ENCODE measurements around the gene GRIA1.

Gene GRIA1

GRCh38 chr5:153632748-153633290, 142.3 kb downstream of the GRIA1 start:
- TF ChIP-seq CTCF (IDR thresholded peaks at IDR 0.05; ENCODE audit: low read depth, low read length): no peak
- DNase-seq (ENCODE audit: low read depth in 2 of 2): peak in 1 of 2 donors; percentile 9
- no peak overlapping the region for H3K4me3 ChIP-seq (replicated peaks in 1 of 2; ENCODE audit: low read depth in 2 of 2, low read length in 2 of 2)

- no peak for TF ChIP-seq CTCF (IDR thresholded peaks at IDR 0.05; ENCODE audit: low read depth, low read length)
- DNase-seq (ENCODE audit: low read depth in 2 of 2): no peak
- H3K4me3 ChIP-seq (replicated peaks in 1 of 2; ENCODE audit: low read depth in 2 of 2, low read length in 2 of 2): no peak overlapping the region
Measured at GRCh38 chr5:153636670-153637451, 146.4 kb downstream of the GRIA1 start.

- no peak for DNase-seq (ENCODE audit: low read depth in 2 of 2)
- TF ChIP-seq CTCF (IDR thresholded peaks at IDR 0.05; ENCODE audit: low read depth, low read length): no peak
- no peak overlapping the region for H3K4me3 ChIP-seq (replicated peaks in 1 of 2; ENCODE audit: low read depth in 2 of 2, low read length in 2 of 2)
Measured at GRCh38 chr5:153640293-153640692, 149.8 kb downstream of the GRIA1 start.

GRCh38 chr5:153641183-153641688, 150.8 kb downstream of the GRIA1 start:
- no peak overlapping the region for H3K4me3 ChIP-seq (replicated peaks in 1 of 2; ENCODE audit: low read depth in 2 of 2, low read length in 2 of 2)
- TF ChIP-seq CTCF (IDR thresholded peaks at IDR 0.05; ENCODE audit: low read depth, low read length): no peak
- peak in 1 of 2 donors; percentile 41 for DNase-seq (ENCODE audit: low read depth in 2 of 2)

- H3K4me3 ChIP-seq (replicated peaks in 1 of 2; ENCODE audit: low read depth in 2 of 2, low read length in 2 of 2): no peak overlapping the region
- DNase-seq (ENCODE audit: low read depth in 2 of 2): peak in 1 of 2 donors; percentile 15
- TF ChIP-seq CTCF (IDR thresholded peaks at IDR 0.05; ENCODE audit: low read depth, low read length): no peak
Measured at GRCh38 chr5:153654504-153655200, 164.2 kb downstream of the GRIA1 start.

GRCh38 chr5:153655201-153655510, 164.7 kb downstream of the GRIA1 start:
- TF ChIP-seq CTCF (IDR thresholded peaks at IDR 0.05; ENCODE audit: low read depth, low read length): no peak
- no peak overlapping the region for H3K4me3 ChIP-seq (replicated peaks in 1 of 2; ENCODE audit: low read depth in 2 of 2, low read length in 2 of 2)
- peak in 1 of 2 donors; percentile 9 for DNase-seq (ENCODE audit: low read depth in 2 of 2)
